ENCODE data around the gene NDST1.

The NDST1 gene

GRCh38 chr5:150525781-150526180, 17.9 kb downstream of the NDST1 start:
- no peak for DNase-seq

- no peak for DNase-seq
These were observed 19.1 kb downstream of the NDST1 start for GRCh38 chr5:150527038-150527437.

DNA sequence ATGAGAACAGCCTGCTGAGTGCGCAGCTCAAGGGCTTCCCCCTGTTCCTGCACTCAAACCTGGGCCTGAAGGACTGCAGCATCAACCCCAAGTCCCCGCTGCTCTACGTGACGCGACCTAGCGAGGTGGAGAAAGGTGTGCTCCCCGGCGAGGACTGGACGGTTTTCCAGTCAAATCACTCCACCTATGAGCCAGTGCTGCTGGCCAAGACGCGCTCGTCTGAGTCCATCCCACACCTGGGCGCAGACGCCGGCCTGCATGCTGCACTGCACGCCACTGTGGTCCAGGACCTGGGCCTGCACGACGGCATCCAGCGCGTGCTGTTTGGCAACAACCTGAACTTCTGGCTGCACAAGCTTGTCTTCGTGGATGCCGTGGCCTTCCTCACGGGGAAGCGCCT, 19.9 kb downstream of the NDST1 start:
- no peak for DNase-seq

- DNase-seq, result no peak
These were observed 21.1 kb downstream of the NDST1 start for GRCh38 chr5:150528924-150529546.

- no peak for DNase-seq
These were observed 21.6 kb downstream of the NDST1 start for GRCh38 chr5:150529555-150529954.

- DNase-seq, result no peak
These were observed 22.5 kb downstream of the NDST1 start for GRCh38 chr5:150530423-150530822.

DNA sequence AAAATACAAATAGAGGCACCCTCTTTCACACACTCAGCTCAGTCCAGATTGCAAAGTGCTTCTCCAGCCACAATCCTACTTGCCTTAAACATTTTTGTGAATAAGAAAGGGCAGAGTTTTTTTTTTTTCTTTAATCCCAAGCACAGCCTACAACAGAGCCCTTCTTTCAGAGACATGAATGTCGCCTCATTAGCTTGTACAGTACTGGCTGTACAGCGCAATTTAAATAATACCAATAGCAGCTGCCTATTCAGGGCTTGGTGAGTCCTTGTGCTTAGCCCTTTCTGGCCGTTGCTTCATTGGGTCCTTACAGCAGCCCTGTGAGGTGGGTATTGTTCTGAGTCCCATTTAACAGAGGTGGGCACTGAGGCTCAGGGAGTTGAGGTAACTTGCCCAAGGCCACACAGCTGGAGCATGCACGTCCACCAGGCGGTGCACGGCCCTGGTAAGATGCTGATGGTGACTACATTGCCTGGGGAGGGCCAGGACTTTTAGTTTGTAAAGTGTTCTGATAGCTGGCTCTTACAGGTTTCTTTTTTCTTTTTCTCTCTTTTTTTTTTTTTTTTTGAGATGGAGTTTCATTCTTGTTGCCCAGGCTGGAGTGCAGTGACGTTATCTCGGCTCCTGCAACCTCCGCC, 23.1 kb downstream of the NDST1 start:
- DNase-seq, result no peak

- no peak for DNase-seq
These were observed 23.8 kb downstream of the NDST1 start for GRCh38 chr5:150531686-150532085.

DNA sequence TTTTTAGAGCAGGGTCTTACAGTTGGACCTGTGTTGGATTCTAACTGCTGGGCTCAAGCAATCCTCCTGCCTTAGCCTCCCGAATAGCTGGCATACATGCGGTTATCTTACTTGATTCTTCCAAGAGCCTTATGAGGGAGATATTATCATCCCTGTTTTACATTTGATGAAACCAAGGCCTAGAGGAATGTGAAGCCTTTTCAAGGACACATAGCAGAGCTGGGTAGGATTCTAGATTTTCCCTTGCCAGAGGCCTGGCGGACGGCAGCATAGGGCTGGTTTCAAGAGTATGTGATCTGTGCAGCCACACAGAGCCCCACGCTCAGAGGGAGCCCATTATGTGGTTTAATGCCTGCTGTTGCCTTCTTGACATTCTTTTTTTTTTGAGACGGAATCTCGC, 24.2 kb downstream of the NDST1 start:
- no peak for DNase-seq

DNA sequence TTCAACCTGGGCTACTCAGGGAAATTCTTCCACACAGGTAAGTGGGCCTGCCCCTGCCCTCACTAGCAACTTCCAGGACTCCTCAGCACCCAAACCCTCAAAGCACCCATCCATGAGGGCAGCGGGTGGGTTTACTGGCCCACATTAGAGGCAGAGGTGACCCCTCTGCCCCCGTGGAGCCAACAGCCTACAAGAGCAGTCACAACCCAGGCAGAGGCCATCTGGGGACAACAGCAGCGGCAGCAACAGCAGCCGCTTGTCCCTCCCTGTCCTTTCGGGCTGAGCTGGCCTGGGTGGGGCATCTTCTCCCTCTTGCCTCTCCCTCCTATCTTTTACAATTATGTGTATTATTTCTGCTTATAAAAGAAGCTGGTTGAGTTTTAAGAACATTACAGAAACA, 25.1 kb downstream of the NDST1 start:
- DNase-seq, result no peak

- DNase-seq, result no peak
These were observed 26.9 kb downstream of the NDST1 start for GRCh38 chr5:150534811-150535210.

DNA sequence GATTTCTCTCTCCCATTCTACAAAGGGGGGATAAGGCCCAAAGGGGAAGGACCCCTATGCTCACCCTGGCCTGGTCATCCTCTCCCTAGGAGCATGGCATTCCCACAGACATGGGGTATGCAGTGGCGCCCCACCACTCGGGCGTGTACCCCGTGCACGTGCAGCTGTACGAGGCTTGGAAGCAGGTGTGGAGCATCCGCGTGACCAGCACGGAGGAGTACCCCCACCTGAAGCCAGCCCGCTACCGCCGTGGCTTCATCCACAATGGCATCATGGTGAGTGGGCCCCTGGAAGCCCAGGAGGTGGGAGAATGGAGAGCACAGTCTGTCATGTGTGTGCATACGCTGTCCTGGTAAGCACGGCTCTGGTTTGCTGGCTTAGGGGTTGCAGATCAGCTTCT, 27.7 kb downstream of the NDST1 start:
- DNase-seq, result no peak

- DNase-seq, result no peak
These were observed 30.3 kb downstream of the NDST1 start for GRCh38 chr5:150538007-150538917.

DNA sequence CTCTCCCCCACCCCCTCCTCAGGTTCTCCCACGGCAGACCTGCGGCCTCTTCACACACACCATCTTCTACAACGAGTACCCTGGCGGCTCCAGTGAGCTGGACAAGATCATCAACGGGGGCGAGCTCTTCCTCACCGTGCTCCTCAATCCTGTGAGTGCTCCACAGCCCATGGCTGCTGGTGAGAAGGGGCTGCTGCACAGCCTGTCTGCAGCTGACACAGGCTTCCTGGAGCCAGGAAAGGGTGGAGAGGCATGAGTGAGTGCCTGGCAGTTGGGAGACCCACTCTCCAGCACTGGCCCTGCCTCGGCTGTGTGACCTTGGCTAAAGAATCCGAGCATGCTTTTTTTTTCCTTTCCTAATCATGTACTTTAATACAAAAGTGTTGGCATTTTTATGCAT, 31.3 kb downstream of the NDST1 start:
- no peak for DNase-seq

DNA sequence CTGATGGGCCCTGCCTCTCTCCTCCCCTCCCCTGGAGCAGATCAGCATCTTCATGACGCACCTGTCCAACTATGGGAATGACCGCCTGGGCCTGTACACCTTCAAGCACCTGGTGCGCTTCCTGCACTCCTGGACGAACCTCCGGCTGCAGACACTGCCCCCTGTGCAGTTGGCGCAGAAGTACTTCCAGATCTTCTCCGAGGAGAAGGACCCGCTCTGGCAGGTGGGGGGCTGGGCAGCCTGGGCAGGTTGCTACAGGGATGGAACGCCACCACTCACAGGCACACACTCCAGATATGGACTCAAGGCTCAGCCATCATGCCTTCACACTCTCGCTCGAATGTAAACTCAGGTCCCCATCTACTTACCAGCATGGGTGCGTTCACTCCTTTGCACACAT, 32.1 kb downstream of the NDST1 start:
- DNase-seq, result no peak

- DNase-seq, result no peak
These were observed 32.9 kb downstream of the NDST1 start for GRCh38 chr5:150540615-150541396.

GRCh38 chr5:150541397-150541675, 33.4 kb downstream of the NDST1 start:
- no peak for DNase-seq

GRCh38 chr5:150541895-150542294, 34.0 kb downstream of the NDST1 start:
- no peak for DNase-seq

GRCh38 chr5:150542933-150543445, 35.1 kb downstream of the NDST1 start:
- DNase-seq, result no peak

DNA sequence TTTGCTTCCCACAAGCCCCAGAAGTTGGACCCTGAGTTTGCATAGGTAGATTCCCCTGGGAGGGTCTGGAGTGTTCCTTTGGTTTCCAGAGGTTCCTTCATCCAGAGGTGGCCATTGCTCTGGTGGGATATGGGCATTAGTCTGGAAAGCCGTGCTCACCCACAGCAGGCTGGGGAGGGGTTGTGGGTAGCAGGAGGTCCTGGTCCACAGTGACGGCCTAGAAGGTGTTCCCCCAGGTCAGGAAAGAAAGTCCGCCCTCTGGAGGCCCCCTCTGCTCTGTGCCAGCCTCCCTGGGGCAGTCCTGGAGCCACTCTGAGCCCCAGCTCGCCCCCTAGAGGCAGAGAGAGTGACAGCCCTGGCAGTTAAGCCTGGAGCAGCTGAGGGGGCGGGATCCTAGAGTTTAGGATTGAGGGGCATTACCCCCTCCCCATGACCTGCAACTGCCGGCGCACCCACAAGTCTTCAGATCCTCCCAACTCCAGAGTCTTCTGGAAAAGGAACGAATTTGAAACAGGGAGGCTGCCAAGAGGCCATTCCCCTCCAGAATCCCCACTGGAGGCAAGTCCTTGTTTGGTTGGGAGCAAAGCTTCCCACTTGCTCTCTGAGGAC, 36.8 kb downstream of the NDST1 start:
- no peak for DNase-seq

- DNase-seq, result no peak
These were observed 37.3 kb downstream of the NDST1 start for GRCh38 chr5:150545246-150545645.

DNA sequence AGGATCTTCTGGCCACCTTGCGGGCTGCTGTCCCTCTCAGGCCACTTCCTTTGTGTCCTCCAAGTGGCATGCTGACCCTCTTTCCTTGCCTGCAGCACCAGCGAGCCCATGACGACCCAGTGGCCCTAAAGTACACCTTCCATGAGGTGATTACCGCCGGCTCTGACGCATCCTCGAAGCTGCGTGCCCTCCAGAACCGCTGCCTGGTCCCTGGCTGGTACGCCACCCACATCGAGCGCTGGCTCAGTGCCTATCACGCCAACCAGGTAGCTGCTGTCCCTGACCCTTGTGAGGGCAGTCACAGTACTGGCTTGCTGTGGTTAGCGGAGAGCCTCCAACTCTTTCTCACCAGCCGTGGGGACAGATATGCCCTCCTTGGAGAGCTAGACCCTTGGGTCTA, 40.2 kb downstream of the NDST1 start:
- DNase-seq, result no peak

DNA sequence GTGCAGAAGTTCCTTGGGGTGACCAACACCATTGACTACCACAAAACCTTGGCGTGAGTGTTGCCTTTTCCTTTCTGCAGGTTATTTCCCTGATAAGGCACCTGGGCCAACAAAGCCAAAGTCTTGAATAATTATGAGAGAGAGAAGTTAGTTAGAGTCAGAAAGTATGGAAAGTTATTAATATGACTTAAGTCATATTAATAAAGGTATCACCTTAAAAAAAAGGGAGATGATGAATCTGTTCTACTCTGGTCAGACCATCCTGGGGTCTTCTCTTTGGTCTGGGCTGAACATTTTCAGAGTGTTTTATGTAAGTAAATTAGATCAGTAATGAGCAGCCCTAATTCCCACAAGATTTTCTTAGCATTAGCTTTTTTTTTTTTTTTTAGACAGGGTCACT, 41.8 kb downstream of the NDST1 start:
- no peak for DNase-seq
